ENCODE measurements around the gene PHLDA3.

The PHLDA3 gene

DNA sequence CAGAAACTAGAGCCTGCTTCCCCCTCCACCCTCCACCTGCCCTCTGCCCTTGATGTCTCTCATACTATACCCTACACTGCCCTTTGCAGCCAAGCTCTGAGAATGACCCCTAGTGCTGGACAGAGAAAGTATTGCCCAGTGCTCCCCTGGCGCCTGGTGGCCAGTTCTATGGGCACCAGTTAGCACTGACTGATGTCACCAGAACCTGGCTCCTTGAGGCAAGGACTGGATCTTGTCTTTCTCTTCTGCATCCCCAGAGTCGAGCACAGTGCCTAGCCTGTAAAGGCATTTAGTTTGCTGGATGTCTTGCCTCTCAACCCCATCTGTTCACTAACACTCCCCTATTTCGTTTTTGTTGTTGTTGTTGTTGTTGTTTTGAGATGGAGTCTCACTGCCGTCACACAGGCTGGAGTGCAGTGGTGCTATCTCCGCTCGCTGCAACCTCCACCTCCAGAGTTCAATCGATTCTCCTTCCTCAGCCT is 5.9 kb downstream of the PHLDA3 start:
- FAIRE-seq: no peak

GRCh38 chr1:201461645-201462441 is 7.1 kb downstream of the PHLDA3 start:
- peak; percentile 95 for DNase-seq (ENCODE audit: low spot score)
- FAIRE-seq: peak; percentile 95

More for the DNA sequence above, 5.9 kb downstream of the PHLDA3 start:
- DNase-seq (ENCODE audit: low spot score): peak; percentile 66

DNA sequence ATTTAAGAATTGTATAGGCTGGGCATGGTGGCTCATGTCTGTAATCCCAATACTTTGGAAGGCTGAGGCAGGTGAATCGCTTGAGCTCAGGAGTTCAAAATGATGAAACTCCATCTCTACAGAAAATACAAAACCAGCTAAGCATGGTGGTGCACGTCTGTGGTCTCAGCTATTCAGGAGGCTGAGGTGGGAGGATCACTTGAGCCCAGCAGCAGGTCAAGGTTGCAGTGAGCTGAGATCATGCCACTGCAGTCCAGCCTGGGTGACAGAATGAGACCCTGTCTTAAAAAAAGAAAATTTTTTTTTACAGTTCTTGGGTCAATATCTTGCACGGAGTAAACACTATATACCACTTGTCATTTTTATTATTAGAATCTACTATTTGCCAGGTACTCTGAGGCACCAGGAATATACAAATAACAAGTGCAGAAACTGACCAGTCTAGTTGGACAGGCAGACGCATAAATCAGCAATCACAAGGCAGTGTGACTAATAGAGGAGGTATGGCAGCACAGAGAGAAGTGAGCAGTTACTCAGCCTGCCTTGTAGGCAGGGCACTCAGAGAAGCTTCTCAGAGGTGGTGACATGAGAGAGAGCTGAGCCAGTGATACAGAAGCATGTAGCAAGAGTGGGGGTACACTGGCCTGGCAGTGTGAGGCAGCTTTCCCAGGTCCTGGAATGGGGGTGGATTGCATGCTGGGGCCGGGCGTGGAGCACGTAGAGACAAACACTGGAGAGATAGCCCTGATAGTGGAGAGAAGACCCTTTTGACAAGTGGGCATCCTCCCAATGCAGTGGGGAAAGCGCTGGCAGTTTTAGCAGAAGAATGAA is 8.0 kb downstream of the PHLDA3 start:
- peak; percentile 94 for FAIRE-seq
- DNase-seq (ENCODE audit: low spot score): peak; percentile 96

GRCh38 chr1:201459775-201460174 is 9.2 kb downstream of the PHLDA3 start:
- FAIRE-seq: no peak
- no peak for DNase-seq (ENCODE audit: low spot score)

DNA sequence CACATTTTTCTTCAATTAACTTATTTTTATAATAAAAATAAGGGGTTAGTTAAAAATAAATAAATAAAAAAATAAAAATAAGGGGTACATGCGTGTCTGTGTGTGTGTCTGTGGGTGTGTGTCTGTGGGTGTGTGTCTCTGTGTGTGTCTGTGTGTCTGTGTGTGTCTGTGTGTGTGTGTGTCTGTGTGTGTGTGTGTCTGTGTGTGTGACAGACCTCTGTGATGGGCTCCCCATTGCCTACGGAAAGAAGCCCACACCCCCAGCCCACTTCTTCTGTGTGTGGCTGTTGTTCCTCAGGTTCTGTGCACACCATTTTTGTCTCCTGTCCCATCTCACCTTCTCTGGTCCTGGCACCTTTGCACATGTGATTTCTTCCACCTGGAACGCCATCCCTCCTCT is 9.9 kb downstream of the PHLDA3 start:
- DNase-seq (ENCODE audit: low spot score): no peak
- FAIRE-seq: no peak

DNA sequence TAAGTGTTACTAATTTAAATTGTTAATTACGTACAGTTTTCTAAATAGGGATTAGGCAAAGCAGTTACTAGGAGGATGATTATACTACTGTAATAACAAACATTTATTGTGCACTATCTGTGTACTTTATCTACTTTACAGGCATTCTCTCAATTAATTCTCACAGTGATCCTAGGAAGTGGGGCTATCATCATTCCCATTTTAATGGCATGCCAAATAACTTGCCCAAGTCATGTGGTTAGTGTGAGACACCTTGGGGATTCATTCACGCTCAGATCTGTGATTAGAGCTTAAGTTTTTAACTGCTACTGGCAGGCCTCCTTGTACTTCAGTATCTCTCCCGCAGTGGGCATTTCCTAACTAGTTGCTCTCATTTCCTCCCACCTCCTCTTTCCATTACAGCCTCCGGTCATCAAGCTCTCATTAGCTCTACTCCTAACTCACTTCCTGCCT is 11.5 kb downstream of the PHLDA3 start:
- no peak for FAIRE-seq
- DNase-seq (ENCODE audit: low spot score): peak; percentile 16

- peak; percentile 95 for DNase-seq (ENCODE audit: low spot score)
- FAIRE-seq: peak; percentile 74
These were observed 12.3 kb downstream of the PHLDA3 start for GRCh38 chr1:201456499-201457309.

- no peak for DNase-seq (ENCODE audit: low spot score)
- no peak for FAIRE-seq
These were observed 13.9 kb downstream of the PHLDA3 start for GRCh38 chr1:201455098-201455497.

- FAIRE-seq: no peak
- no peak for DNase-seq (ENCODE audit: low spot score)
These were observed 14.4 kb downstream of the PHLDA3 start for GRCh38 chr1:201454608-201455007.

DNA sequence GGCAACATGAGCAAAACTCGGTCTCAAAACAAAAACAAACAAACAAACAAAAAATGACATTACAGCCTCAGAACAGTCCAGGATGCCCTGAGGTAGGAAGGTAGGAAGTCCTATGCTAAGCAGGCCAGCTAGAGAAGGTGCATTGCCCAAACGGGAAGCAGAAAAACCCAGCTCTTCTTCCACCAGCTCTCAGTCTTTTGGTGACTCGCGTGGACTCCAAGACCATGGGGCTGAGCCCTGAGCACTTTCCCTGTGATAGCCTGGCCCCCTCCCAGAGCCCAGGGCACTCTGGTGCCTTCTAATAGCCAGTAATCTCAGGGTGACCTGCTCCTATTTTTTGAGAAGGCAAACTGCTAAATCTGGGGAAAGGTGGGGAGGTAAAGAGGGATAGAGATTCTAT is 16.1 kb downstream of the PHLDA3 start:
- FAIRE-seq: no peak
- DNase-seq (ENCODE audit: low spot score): no peak

DNA sequence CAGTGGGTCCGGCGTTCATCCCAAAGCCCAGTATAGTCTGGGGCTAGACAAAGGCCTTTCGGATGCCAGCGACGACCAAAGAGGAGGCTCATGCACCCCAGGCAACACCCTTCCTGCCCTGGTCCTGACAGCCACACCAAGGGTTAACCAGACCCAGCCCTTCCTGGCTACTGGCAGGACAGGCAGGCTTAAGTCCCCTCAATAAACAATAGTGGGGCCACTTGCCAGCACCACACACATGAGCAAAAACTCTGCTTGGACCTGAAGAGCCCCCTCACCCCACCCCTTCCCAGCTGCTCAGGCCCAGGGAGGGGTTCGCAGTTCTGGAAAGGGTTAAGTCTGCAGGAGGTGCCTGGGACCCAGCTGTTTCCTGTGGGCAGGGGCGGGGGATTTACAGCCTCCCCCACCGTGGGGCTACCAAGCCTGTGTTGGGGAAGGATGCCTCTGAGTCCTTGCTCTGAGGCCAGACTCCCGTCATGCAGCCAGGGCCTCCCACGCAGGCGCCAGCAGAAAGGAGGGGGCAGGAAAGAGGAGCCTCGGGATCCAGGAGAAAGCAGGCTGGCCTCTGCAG is 18.2 kb downstream of the PHLDA3 start:
- DNase-seq (ENCODE audit: low spot score): peak; percentile 71

DNA sequence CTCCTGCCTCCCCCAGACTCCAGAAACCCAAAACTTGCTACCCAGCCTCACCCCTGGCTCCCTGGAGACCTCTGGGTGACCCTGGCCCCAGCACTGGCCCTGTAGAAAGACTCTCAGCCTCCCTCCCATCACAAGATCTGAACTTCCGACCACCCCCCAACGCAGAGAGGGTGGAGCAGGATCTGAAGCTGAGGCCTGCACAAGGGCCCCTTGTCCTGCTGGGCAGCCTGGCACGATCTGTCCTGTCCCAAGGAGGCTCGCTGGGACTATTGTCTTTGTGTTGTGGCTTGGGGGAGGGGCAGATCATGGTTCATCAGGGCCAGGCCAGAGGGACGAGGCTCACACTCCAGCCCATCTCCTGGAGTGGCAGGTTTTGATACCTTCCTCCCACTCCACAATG is 20.0 kb downstream of the PHLDA3 start:
- DNase-seq (ENCODE audit: low spot score): no peak
- FAIRE-seq: no peak

More for the DNA sequence above, 18.2 kb downstream of the PHLDA3 start:
- no peak for FAIRE-seq

DNA sequence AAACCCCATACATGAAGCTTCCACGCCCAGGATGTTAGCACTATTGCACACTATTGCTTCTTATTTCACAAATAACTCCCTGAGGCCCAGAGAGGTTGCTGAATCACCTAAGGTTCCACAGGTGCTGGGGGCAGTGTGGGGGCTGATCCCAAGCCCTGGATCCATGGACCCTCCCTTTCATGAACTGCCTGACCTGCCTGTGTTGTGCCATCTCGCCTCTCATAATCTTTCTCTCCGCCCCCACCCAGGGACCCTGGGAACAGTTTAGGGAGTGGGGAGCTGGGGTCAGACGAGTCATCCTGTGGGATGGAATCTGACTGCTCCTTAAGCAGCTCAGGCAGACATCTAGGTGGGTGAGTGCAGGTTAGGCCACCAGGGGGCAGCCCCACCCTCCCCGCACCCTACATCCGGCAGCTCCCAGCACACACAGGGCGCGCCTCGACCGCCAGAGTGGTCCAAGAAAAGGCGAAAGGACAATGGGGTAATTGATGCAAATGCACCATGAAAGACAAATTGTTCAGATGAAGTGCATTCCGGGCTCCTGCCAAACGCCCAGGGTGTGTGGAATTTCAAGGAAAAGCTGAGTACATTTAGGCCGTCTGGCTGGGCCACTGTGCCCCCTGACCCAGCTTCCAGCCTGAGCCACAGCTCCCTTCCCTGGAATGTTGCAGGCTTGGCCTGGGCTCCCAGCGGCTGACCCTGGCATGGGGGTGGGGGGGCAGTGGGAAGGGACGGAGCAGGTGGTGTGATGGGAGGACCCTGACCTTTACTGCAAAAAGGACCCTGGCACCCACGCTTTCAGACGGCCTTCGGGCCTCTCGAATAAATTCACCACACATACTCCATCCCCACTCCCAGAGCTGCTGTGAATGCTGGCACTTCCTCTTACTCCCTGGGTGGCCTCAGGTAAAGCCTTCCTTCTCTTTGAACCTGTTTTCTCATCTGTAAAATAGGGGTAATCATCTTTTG is 20.8 kb downstream of the PHLDA3 start:
- peak; percentile 60 for DNase-seq (ENCODE audit: low spot score)
- FAIRE-seq: no peak

DNA sequence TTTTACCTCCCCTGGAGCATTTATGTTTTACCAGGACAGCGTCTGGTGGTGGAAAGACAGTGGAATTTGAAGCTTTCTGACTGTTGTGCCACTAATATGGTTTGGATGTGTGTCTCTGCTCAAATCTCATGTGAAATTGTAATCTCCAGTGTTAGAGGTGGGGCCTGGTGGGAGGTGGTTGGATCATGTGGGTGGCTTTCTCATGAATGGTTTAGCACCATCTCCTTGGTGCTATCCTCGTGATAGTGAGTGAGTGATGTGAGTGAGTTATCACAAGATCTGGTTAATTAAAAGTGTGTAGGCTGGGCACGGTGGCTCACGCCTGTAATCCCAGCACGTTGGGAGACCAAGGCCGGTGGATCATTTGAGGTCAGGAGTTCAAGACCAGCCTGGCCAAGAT is 23.7 kb downstream of the PHLDA3 start:
- FAIRE-seq (no peak), DNase-seq (ENCODE audit: low spot score) (no peak)

DNA sequence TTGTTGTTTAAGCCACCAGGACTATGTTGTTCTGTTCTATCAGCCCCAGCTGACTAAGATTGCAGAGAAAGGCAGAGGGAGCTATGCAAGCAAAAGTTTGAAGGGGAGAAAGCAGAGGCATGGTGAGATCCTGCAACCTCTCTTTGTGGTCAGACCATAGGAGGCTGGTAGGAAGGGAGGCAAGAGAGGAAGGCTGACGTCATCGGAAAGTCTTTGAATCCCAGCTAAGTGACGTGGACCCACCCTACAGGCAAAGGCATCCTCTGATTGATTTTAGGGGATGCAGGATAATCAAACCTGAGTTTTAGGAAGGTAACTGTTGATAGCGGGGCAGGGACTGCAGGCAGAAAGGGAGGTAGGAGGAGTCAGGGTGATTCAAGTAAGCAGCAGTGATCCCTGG is 24.2 kb downstream of the PHLDA3 start:
- DNase-seq (ENCODE audit: low spot score) (no peak), FAIRE-seq (no peak)

DNA sequence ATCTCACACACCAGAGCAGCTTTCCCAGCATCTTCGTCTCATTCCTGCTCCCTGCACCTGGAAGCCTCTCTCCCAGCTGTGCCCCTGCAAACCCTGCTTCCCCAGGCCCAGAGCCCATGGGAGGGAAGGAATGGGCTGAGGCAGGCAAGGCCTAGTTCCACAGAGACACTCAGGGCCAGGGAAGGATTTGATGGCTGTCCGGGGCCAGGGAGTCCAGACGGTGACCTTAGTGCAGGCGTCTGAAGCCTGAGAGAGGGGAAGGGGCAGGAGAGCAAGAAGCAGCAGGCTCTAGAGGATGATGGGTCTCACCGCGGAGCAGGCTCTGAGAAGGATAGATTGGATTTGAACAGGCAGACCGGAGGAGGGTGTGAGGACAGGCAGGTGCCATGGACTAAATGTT is 25.2 kb downstream of the PHLDA3 start:
- DNase-seq (ENCODE audit: low spot score): no peak
- FAIRE-seq: no peak

- DNase-seq (ENCODE audit: low spot score): no peak
- FAIRE-seq: no peak
These were observed 32.0 kb downstream of the PHLDA3 start for GRCh38 chr1:201436969-201437368.

- no peak for FAIRE-seq
- DNase-seq (ENCODE audit: low spot score): peak; percentile 22
These were observed 32.6 kb downstream of the PHLDA3 start for GRCh38 chr1:201436393-201436792.

- FAIRE-seq: peak; percentile 14
- no peak for DNase-seq (ENCODE audit: low spot score)
These were observed 34.7 kb downstream of the PHLDA3 start for GRCh38 chr1:201434266-201434665.

DNA sequence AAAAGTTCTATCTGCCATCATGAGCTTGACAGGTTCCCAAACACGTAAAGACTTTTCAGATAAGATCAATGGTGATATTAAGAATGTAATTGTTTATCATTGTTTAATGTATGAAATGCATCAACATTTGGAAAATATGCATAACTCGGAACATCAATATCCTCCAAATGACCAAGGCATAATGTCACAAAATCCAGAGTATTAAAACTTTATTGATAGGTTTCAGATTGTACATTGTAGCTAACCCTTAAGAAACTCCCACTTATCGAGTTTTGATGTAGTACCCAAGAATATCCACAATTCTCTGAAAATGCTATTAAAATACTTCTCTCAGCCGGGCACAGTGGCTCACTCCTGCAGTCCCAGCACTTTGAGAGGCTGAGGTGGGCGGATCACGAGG is 35.4 kb downstream of the PHLDA3 start:
- DNase-seq (ENCODE audit: low spot score): no peak

More for the DNA sequence above, 35.4 kb downstream of the PHLDA3 start:
- no peak for FAIRE-seq

Data from RCC 7860 (cell line).